GM23248 (cell line): ENCODE data around the gene SYNE3. TPM values are rescaled to one million over a fixed set of nuclear protein-coding genes. Genes with fewer than 3 reads are reported as not detected.

Experiments
- DNase-seq: peaks from one replicate; pipeline ENCODE4 v3.0.0-alpha.2; 2015
- H2AFZ ChIP-seq: fragments of 200-600 bp; sonication (generic); 2 replicates; pipeline ENCODE4 v1.6.1; 2016; ENCODE audit warnings: antibody characterized with exemption
- H3F3A ChIP-seq: fragments of 200-600 bp; sonication (generic); 2 replicates; pipeline ENCODE4 v1.6.1; 2016; ENCODE audit warnings: mild to moderate bottlenecking, antibody characterized with exemption, mixed run types; ENCODE audit not compliant: insufficient read depth
- H3K27ac ChIP-seq: fragments of 200-600 bp; sonication (generic); 2 replicates; pipeline ENCODE4 v1.5.1; 2016; ENCODE audit warnings: mild to moderate bottlenecking
- H3K27me3 ChIP-seq: fragments of 200-600 bp; sonication (generic); replicated peaks from 2 replicates; pipeline ENCODE4 v1.6.1; 2016; ENCODE audit warnings: mild to moderate bottlenecking; ENCODE audit not compliant: insufficient read depth
- H3K36me3 ChIP-seq: fragments of 200-600 bp; sonication (generic); 2 replicates; pipeline ENCODE4 v1.6.1; 2016; ENCODE audit warnings: low read depth, mild to moderate bottlenecking
- H3K4me1 ChIP-seq: fragments of 200-600 bp; sonication (generic); 2 replicates; pipeline ENCODE4 v1.6.1; 2016; ENCODE audit warnings: mild to moderate bottlenecking; ENCODE audit not compliant: insufficient read depth
- H3K4me2 ChIP-seq: fragments of 200-600 bp; sonication (generic); one replicate; pipeline ENCODE4 v1.6.1; 2016; ENCODE audit warnings: mild to moderate bottlenecking; ENCODE audit not compliant: unreplicated experiment
- H3K4me3 ChIP-seq: fragments of 200-600 bp; sonication (generic); 2 replicates; pipeline ENCODE4 v1.5.1; 2016; ENCODE audit warnings: mild to moderate bottlenecking
- H3K79me2 ChIP-seq: fragments of 200-600 bp; sonication (generic); 2 replicates; pipeline ENCODE4 v1.6.1; 2016; ENCODE audit warnings: mild to moderate bottlenecking; ENCODE audit not compliant: insufficient read depth
- H3K9ac ChIP-seq: fragments of 200-600 bp; sonication (generic); 2 replicates; pipeline ENCODE4 v1.6.1; 2016; ENCODE audit warnings: mild to moderate bottlenecking
- H3K9me2 ChIP-seq: fragments of 200-600 bp; sonication (generic); 2 replicates; pipeline ENCODE4 v1.6.1; 2016; ENCODE audit warnings: mixed run types, mild to moderate bottlenecking, moderate library complexity; ENCODE audit not compliant: insufficient read depth
- H3K9me3 ChIP-seq: fragments of 200-600 bp; sonication (generic); one replicate; pipeline ENCODE4 v1.6.1; 2017; ENCODE audit warnings: low read depth
- H4K20me1 ChIP-seq: fragments of 200-600 bp; sonication (generic); 2 replicates; pipeline ENCODE4 v1.6.0; 2016; ENCODE audit not compliant: insufficient read depth
- EZH2 ChIP-seq: fragments of 200-600 bp; sonication (generic); IDR thresholded peaks from 2 replicates; pipeline ENCODE4 v1.6.1; 2018; ENCODE audit warnings: antibody characterized with exemption, mild to moderate bottlenecking; ENCODE audit not compliant: insufficient read depth, poor library complexity, severe bottlenecking
- EZH2phosphoT487 ChIP-seq: fragments of 200-600 bp; sonication (generic); IDR thresholded peaks from 2 replicates; pipeline ENCODE4 v1.6.1; 2018; ENCODE audit warnings: antibody characterized with exemption, moderate library complexity, mild to moderate bottlenecking, low read depth; ENCODE audit not compliant: insufficient read depth
- WGBS, 2 experiments: methylation state at CpG; one replicate each; pipeline ENCODE4 v1.1.6; 2015 to 2017; ENCODE audit warnings: low lambda C conversion rate in 2 of 2, low coverage in 1 of 2; ENCODE audit errors: missing lambda C conversion rate in 2 of 2; 5-methylcytosine and 5-hydroxymethylcytosine counted together
- in situ Hi-C: fragments of 300-500 bp; cut with MboI; formaldehyde crosslinking; loops from 2 replicates; pipeline ENCODE4 v1.15.0; 2020
- polyA plus RNA-seq: library from polyadenylated mRNA; unstranded; fragments of >200 nt; fragmentation: Nextera tagmentation; extraction: Ambion mirVana; gene quantifications from 2 replicates; pipeline ENCODE4 v1.2.1, GENCODE V29; 2016
- total RNA-seq: library from RNA; depleted of rRNA; stranded (reverse); fragments of >200 nt; shearing (Covaris generic); gene quantifications from 2 replicates; pipeline ENCODE4 v1.2.3, GENCODE V29; 2014

The SYNE3 gene
- total and polyA plus RNA-seq, 2 experiments from 2014 or later = 1.2 to 4.8 TPM

DNA sequence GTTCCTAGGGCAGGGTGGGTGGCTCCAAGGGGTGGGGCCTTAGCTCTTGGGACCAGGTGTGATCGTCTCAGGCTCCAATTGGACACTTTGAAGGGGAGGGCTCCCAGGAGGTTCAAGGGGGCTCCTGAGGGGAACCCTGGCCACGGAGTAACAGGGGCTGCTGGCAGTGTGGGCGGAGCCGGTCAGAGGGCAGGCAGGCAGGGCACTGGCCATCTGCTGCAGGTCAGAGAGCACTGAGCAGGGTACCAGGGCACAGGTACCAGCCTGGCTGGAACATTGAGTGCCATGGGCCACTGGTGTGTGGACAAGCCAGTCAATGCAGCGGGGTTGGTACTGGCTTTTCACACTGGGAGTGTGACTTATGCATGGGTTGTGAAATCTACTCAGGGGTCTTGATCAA lies 32.2 kb downstream of the SYNE3 start:
- no peak overlapping the region for H3K4me2 ChIP-seq
- H2AFZ ChIP-seq = no peak overlapping the region
- H3K9ac ChIP-seq = no peak overlapping the region
- H3K9me2 ChIP-seq = no peaks in the 10 kb centered on the region
- no peak for DNase-seq
- TF ChIP-seq EZH2 (no peak), EZH2phosphoT487 (no peak)
- in situ Hi-C loops = no loop called here
- no peaks in the 10 kb centered on the region for H4K20me1 ChIP-seq
- no peak overlapping the region for H3K27ac ChIP-seq
- H3K9me3 ChIP-seq = no peaks in the 10 kb centered on the region
- peaks cover 28% of the 10 kb centered on the region for H3K4me1 ChIP-seq
- no peaks in the 10 kb centered on the region for H3K79me2 ChIP-seq
- no peak overlapping the region for H3K4me3 ChIP-seq
- no peaks in the 10 kb centered on the region for H3K36me3 ChIP-seq
- H3K27me3 ChIP-seq = no peaks in the 10 kb centered on the region
- WGBS, 2 experiments = 76 to 90% methylated on average over 3 to 5 of the region's 5 CpGs
- peaks cover 19% of the 10 kb centered on the region for H3F3A ChIP-seq

DNA sequence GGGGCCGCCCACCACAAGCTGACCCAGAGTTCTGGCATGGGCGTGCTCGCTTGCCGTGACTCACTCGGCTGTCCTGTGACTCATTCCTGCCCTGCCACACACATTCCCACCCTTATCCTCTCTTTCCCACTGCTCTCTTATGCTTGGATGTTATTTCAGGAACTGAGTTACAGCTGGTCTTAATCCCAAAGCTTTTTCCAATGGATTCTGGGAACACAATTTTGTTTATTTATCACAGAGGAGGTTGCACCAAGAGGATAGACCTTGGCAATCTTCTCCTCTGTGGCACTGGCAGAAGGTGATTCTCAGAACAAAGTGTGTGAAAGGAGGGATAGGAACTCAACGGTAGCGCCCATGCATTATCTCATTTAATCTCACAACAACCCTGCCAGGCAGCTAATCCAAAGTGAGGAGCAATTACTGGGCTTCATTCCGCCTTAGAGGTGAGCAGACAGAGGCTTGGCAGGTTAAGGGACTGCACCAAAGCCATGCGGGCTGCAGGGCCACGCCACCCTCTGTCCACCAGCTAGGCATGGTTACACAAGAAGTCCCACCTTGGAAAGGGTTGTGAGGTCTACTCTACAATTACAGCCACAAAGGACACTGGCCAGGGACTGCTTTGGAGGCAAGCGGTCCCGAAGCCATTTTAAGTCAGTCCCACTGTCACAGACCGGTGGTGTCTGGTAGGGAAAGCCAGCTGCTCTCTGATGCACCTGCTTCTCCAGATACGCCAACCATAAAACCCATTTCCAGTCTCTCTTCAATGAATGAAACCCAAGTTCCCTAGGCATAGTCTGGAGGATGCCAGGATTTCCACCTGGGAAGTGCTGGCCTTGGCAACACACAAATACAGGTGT lies 32.9 kb downstream of the SYNE3 start:
- TF ChIP-seq EZH2phosphoT487 (no peak), EZH2 (no peak)
- Histone ChIP-seq H3K4me1 (peaks cover 28% of the 10 kb centered on the region), H3K9ac (peak overlapping the region; percentile 30; the same call in 1 of the 2 replicates), H3K9me3 (no peaks in the 10 kb centered on the region), H3K79me2 (no peaks in the 10 kb centered on the region), H3K4me3 (peak overlapping the region; percentile 46), H3K4me2 (peak overlapping the region; percentile 79), H3K27ac (peak overlapping the region; percentile 75), H3K27me3 (no peaks in the 10 kb centered on the region), H4K20me1 (no peaks in the 10 kb centered on the region), H2AFZ (no peak overlapping the region), H3F3A (peaks cover 19% of the 10 kb centered on the region), H3K36me3 (no peaks in the 10 kb centered on the region), H3K9me2 (no peaks in the 10 kb centered on the region)
- 28 to 32% methylated on average over 14 of the region's 14 CpGs for WGBS, 2 experiments
- DNase-seq = peak; percentile 96
- in situ Hi-C loops = no loop called here

DNA sequence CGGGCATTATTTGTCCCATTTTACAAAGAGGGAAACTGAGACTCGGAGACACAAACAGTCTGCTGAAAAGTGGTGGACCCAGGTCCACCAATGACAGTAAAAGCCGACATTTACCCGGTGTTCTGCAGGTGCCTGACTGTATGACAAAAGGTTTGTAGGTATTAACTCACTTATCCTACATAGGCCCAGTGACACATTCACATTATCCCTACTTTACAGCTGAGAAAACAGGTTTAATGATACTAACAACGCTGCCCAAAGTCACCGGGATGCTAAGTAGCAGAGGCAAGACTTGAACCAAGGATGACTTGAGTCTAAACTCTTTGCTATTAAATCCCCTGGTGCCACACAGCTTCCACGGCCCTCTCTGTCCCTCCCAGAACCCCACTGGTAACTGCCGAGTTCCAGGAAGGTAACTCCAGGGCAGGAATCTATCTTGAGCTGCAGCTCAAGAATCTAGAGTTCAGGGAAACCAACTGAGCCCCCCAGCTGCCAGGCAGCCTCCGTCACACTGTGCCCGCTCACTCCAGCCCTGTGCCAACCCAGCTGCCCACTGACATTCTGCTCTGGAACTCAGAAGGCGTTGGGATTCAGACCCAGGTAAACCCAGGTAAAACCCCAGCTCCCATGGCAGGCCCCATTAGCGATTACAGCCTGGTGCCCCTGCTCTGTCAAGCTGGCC lies 33.7 kb downstream of the SYNE3 start:
- Histone ChIP-seq H3K4me3 (no peak overlapping the region), H3K27ac (peak overlapping the region; percentile 38; the same call in 1 of the 2 replicates), H3K27me3 (no peaks in the 10 kb centered on the region), H3K4me2 (peak overlapping the region; percentile 79), H3K79me2 (no peaks in the 10 kb centered on the region), H2AFZ (no peak overlapping the region), H3K4me1 (peaks cover 28% of the 10 kb centered on the region), H4K20me1 (no peaks in the 10 kb centered on the region), H3F3A (peaks cover 19% of the 10 kb centered on the region), H3K9me3 (no peaks in the 10 kb centered on the region), H3K9me2 (no peaks in the 10 kb centered on the region), H3K36me3 (no peaks in the 10 kb centered on the region), H3K9ac (peak overlapping the region; percentile 9; the same call in 1 of the 2 replicates)
- TF ChIP-seq EZH2 = no peak
- TF ChIP-seq EZH2phosphoT487 = no peak
- 58 to 62% methylated on average over 12 of the region's 12 CpGs for WGBS, 2 experiments
- peak; percentile 20 for DNase-seq
- in situ Hi-C loops = no loop called here

DNA sequence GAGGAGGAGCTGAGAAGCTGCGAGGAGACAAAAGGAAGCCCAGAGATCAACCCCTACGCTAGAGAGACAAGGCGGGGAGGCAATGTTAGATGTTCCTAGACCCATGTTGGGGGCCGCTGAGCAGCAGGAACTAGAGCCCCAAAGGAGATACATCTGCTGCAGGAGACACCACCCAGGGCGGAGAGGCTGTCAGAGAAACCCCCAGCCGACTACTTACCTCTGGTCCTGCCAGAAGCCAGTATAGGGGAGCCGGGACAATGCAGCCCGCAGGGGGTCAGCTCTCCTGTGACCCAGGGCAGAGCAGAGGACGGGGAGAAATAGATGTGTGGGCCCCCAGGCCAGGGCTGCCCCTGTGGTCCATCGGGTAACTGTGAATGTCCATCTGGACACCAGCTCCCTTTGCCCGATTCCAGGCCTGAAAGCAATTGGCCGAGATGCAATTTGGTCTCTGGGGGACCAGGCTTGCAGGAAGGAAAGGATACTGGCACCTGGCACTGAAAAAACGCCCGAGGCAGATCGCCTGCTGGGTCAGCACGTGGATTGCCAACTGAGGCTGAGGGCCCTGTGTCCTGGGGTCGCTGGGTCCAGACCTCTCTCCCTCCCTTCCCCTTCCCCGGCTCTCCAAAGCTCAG lies 34.9 kb downstream of the SYNE3 start:
- H3K27me3 ChIP-seq = no peaks in the 10 kb centered on the region
- no peak for DNase-seq
- no peaks in the 10 kb centered on the region for H4K20me1 ChIP-seq
- no peak for TF ChIP-seq EZH2phosphoT487
- TF ChIP-seq EZH2 = no peak
- in situ Hi-C loops = no loop called here
- H3K4me2 ChIP-seq = no peak overlapping the region
- no peaks in the 10 kb centered on the region for H3K79me2 ChIP-seq
- no peaks in the 10 kb centered on the region for H3K9me3 ChIP-seq
- no peaks in the 10 kb centered on the region for H3K36me3 ChIP-seq
- H3K4me3 ChIP-seq = no peak overlapping the region
- no peak overlapping the region for H3K27ac ChIP-seq
- H3K4me1 ChIP-seq = peaks cover 28% of the 10 kb centered on the region
- no peaks in the 10 kb centered on the region for H3K9me2 ChIP-seq
- peaks cover 19% of the 10 kb centered on the region for H3F3A ChIP-seq
- WGBS, 2 experiments = 64 to 78% methylated on average over 17 to 18 of the region's 18 CpGs
- H3K9ac ChIP-seq = no peak overlapping the region
- H2AFZ ChIP-seq = no peak overlapping the region
